ENCODE measurements around the gene TSHZ2. TPM values are rescaled to one million over a fixed set of nuclear protein-coding genes. Genes with fewer than 3 reads are reported as not detected.
"Not testable (repeated sequence)": the region's sequence is repeated elsewhere in the genome, so short reads cannot be mapped to it uniquely, and the experiment has no call there.

TSHZ2 gene
- total RNA-seq, 1 donor from 2014 or later, result 12.6 TPM

DNA sequence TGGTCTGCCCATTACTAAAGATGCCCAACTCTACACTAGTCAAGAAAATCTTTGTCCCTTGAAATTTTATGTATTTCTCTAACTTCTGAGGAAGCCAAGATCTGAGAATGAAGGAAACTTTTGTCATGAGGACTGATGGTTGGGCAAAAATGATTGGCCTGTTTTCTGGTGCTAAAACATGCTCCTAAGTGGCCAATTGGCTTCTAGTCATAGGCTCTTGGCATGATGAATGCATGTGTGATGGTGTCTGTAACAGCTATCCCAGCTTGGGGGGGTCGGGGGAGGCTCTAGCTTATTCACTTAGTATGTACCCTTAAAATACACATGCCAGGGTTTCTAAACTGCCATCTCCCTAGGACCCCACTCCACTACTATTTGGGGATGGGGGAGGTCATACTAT lies 392.9 kb downstream of the TSHZ2 start:
- no peak for TF ChIP-seq CTCF (IDR thresholded peaks at IDR 0.05)
- Histone ChIP-seq H3K9me3 (no peaks in the 10 kb centered on the region), H3K36me3 (no peaks in the 10 kb centered on the region), H3K4me1 (no peaks in the 10 kb centered on the region), H3K4me3 (no peak overlapping the region), H3K27me3 (ENCODE audit: low read depth) (no peaks in the 10 kb centered on the region), H3K27ac (no peak overlapping the region)
- intact Hi-C loops (cut with DNase I), result no loop called here
- no peak for ATAC-seq
- no peak for DNase-seq

- DNase-seq, result no peak
- intact Hi-C loops (cut with DNase I), result no loop called here
- H3K27ac ChIP-seq, result no peak overlapping the region
- no peak for ATAC-seq
- H3K4me3 ChIP-seq, result no peak overlapping the region
- no peaks in the 10 kb centered on the region for H3K36me3 ChIP-seq
- no peak for TF ChIP-seq CTCF (IDR thresholded peaks at IDR 0.05)
- no peaks in the 10 kb centered on the region for H3K9me3 ChIP-seq
- no peaks in the 10 kb centered on the region for H3K27me3 ChIP-seq (ENCODE audit: low read depth)
- no peaks in the 10 kb centered on the region for H3K4me1 ChIP-seq
Measured at GRCh38 chr20:53365539-53366075, 393.4 kb downstream of the TSHZ2 start.

DNA sequence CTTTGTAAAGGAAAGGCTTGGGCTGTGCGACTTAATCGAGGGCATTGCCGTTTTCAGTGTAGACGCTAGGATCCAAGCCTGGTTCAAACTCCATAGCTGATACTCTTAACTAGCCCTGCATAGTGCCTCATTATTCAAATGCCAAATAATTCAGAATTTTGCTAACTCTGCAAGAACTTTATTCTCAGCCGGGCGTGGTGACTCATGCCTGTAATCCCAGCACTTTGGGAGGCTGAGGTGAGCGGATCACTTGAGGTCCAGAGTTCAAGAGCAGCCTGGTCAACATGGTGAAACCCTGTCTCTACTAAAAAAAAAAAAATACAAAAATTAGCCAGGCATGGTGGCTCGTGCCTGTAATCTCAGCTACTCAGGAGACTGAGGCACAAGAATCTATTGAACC lies 394.8 kb downstream of the TSHZ2 start:
- ATAC-seq; H3K27ac ChIP-seq; H3K4me3 ChIP-seq; DNase-seq; H3K4me1 ChIP-seq; H3K9me3 ChIP-seq; intact Hi-C loops (cut with DNase I); H3K27me3 ChIP-seq (ENCODE audit: low read depth); H3K36me3 ChIP-seq: not testable (repeated sequence)

- intact Hi-C loops (cut with DNase I), result no loop called here
- DNase-seq (no peak), ATAC-seq (no peak)
- Histone ChIP-seq H3K9me3 (no peaks in the 10 kb centered on the region), H3K36me3 (no peaks in the 10 kb centered on the region), H3K4me3 (no peak overlapping the region), H3K27ac (no peak overlapping the region), H3K27me3 (ENCODE audit: low read depth) (no peaks in the 10 kb centered on the region), H3K4me1 (no peaks in the 10 kb centered on the region)
- no peak for TF ChIP-seq CTCF (IDR thresholded peaks at IDR 0.05)
Measured at GRCh38 chr20:53369871-53370270, 397.7 kb downstream of the TSHZ2 start.

GRCh38 chr20:53370345-53370961 lies 398.3 kb downstream of the TSHZ2 start:
- Histone ChIP-seq H3K4me3 (no peak overlapping the region), H3K36me3 (no peaks in the 10 kb centered on the region), H3K27me3 (ENCODE audit: low read depth) (no peaks in the 10 kb centered on the region), H3K4me1 (no peaks in the 10 kb centered on the region), H3K27ac (no peak overlapping the region), H3K9me3 (no peaks in the 10 kb centered on the region)
- ATAC-seq, result no peak
- no peak for DNase-seq
- TF ChIP-seq CTCF (IDR thresholded peaks at IDR 0.05), result no peak
- intact Hi-C loops (cut with DNase I), result no loop called here

DNA sequence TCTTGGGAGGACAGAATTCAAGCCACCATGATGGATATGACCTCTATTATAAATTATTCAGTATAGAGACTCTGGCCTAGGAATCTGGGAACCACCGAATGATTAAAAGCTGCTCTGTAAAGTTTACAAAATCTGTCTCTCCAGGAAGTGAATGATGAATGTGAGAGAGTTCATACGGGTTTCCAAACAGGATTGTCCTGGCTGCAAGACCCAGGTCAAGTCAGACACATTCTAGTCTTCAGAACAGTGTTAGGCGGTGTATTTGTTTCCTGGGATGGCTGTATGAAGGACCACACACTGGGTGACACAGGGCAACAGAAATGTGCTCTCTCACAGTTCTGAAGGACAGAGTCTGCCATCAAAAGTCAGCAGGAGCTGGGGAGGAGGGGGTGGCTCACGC lies 399.1 kb downstream of the TSHZ2 start:
- no peak for DNase-seq
- Histone ChIP-seq H3K4me3 (no peak overlapping the region), H3K27me3 (ENCODE audit: low read depth) (no peaks in the 10 kb centered on the region), H3K36me3 (no peaks in the 10 kb centered on the region), H3K4me1 (no peaks in the 10 kb centered on the region), H3K27ac (no peak overlapping the region), H3K9me3 (no peaks in the 10 kb centered on the region)
- intact Hi-C loops (cut with DNase I), result no loop called here
- no peak for TF ChIP-seq CTCF (IDR thresholded peaks at IDR 0.05)
- ATAC-seq, result no peak
